ENCODE measurements around the gene LBHD1. TPM values are rescaled to one million over a fixed set of nuclear protein-coding genes. Genes with fewer than 3 reads are reported as not detected.
A peak's percentile ranks its signal among the peaks of the same experiment; 100 is the strongest.

LBHD1 gene
- total and polyA plus RNA-seq, 2 of the 13 experiments (the other 11 are each of a cell fraction or from before 2014, with no cell fraction given), result 3.2 to 3.7 TPM

GRCh38 chr11:62645946-62646824 lies 25.9 kb downstream of the LBHD1 start, which contains the start of gene GANAB (continued):
- TF ChIP-seq EEA1 (CRISPR knock-in tag; IDR thresholded peaks at IDR 0.05; ENCODE audit: borderline replicate concordance) (no peak), ZNF772 (CRISPR knock-in tag; IDR thresholded peaks at IDR 0.05) (peak; percentile 26; the same call in 1 of the 2 replicates), ZBTB20 (CRISPR knock-in tag; IDR thresholded peaks at IDR 0.05; ENCODE audit: borderline replicate concordance, low read depth) (peak; percentile 23; the same call in 1 of the 2 replicates)

- no TSS peak for BruUV-seq (replicated peaks)
- intact Hi-C loops (cut with micrococcal nuclease; ENCODE audit: unreplicated experiment) (no loop called here), in situ Hi-C loops (cut with HindIII; ENCODE audit: extremely low pct_ligation_motif_present, low pct_unique_long_range_greater_than_20kb) (no loop called here)
- Histone ChIP-seq H3K9ac (ENCODE audit: insufficient read depth, low read depth, low read length) (peak overlapping the region; percentile 100), H3K4me2 (ENCODE audit: low read depth, low read length) (peak overlapping the region; percentile 77), H3K4me3 (replicated peaks in 1 of 3; ENCODE audit: insufficient read depth in 1 of 3, low read depth in 2 of 3, low read length in 3 of 3) (peak overlapping the region; percentile 86 to 96 (median 90)), H2AFZ (ENCODE audit: low read length) (no peak overlapping the region), H3K27ac (ENCODE audit: extremely low read length, insufficient read depth, low read length) (peak overlapping the region; percentile 98), H4K20me1 (ENCODE audit: insufficient read depth, low read length) (peaks cover 8% of the 10 kb centered on the region), H3K9me3 (ENCODE audit: low read length) (no peaks in the 10 kb centered on the region), H3K27me3 (ENCODE audit: control insufficient read depth in 1 of 2, insufficient read depth in 2 of 2, low read length in 2 of 2) (no peaks in the 10 kb centered on the region), H3K4me1 (ENCODE audit: insufficient read depth, low read length) (peaks cover 58% of the 10 kb centered on the region), H3K36me3 (replicated peaks in 1 of 2; ENCODE audit: control insufficient read depth in 1 of 2, insufficient read depth in 2 of 2, low read length in 2 of 2) (peaks cover 4 to 24% of the 10 kb centered on the region in 2 experiments; a peak in 3 of 5 replicates), H3K79me2 (ENCODE audit: insufficient read depth, low read length) (peaks cover 39% of the 10 kb centered on the region)
- 1% methylated on average over 11 of the region's 11 CpGs for WGBS (ENCODE audit: low lambda C conversion rate)
- ChIA-PET POLR2A (interaction anchor here (1.1 to 5.0 kb wide), 18 partner anchors 11 to 831 kb away, joined by 3 to 98 read pairs (median 13); partner anchors contain the start of genes B3GAT3, C11orf98, CSKMT and EEF1G), CTCF (ENCODE audit: low intra/inter-chr PET ratio, low total read pairs) (no interaction called here)
- FAIRE-seq (no peak), ATAC-seq (no peak), DNase-seq (ENCODE audit: low spot score) (no peak)
- 0 out of 2 replicates have a peak, but pooled peaks have one; percentile 21 for TF ChIP-seq ZNF709 (CRISPR knock-in tag; IDR thresholded peaks at IDR 0.05)
- peak; percentile 43; the same call in 1 of the 2 replicates for TF ChIP-seq ZNF34 (CRISPR knock-in tag; IDR thresholded peaks at IDR 0.05; ENCODE audit: borderline replicate concordance)
- no peak for TF ChIP-seq ZBTB20 (CRISPR knock-in tag; IDR thresholded peaks at IDR 0.05; ENCODE audit: borderline replicate concordance, low read depth)
- no peak for TF ChIP-seq ZNF543 (CRISPR knock-in tag; IDR thresholded peaks at IDR 0.05)
- TF ChIP-seq ZNF501 (CRISPR knock-in tag; IDR thresholded peaks at IDR 0.05), result 0 out of 2 replicates have a peak, but pooled peaks have one; percentile 4
- no peak for TF ChIP-seq ZFY (CRISPR knock-in tag; IDR thresholded peaks at IDR 0.05)
- no peak for TF ChIP-seq ZNF512B (CRISPR knock-in tag; IDR thresholded peaks at IDR 0.05; ENCODE audit: borderline replicate concordance)
- no peak for TF ChIP-seq NONO (IDR thresholded peaks at IDR 0.05)
- 0 out of 2 replicates have a peak, but pooled peaks have one; percentile 26 for TF ChIP-seq NONO (CRISPR knock-in tag; conservative IDR thresholded peaks at IDR 0.05)
- TF ChIP-seq ZNF704 (CRISPR knock-in tag; IDR thresholded peaks at IDR 0.05; ENCODE audit: borderline replicate concordance), result no peak
- 0 out of 2 replicates have a peak, but pooled peaks have one; percentile 13 for TF ChIP-seq ELF4 (CRISPR knock-in tag; IDR thresholded peaks at IDR 0.05; ENCODE audit: borderline replicate concordance)
- TF ChIP-seq ZNF772 (CRISPR knock-in tag; IDR thresholded peaks at IDR 0.05), result peak; percentile 10; the same call in 1 of the 2 replicates
- TF ChIP-seq ZNF547 (CRISPR knock-in tag; IDR thresholded peaks at IDR 0.05), result 0 out of 2 replicates have a peak, but pooled peaks have one; percentile 3
- peak; percentile 42; the same call in 1 of the 2 replicates for TF ChIP-seq TMF1 (CRISPR knock-in tag; IDR thresholded peaks at IDR 0.05; ENCODE audit: low read depth)
Measured at GRCh38 chr11:62645671-62645945, 26.5 kb downstream of the LBHD1 start.

Data from HepG2 (cell line).